Measurements from ENCODE around the gene TOX3. TPM values are rescaled to one million over a fixed set of nuclear protein-coding genes. Genes with fewer than 3 reads are reported as not detected.

The TOX3 gene
- total RNA-seq, 2 donors from 2014 or later = not detected

- intact Hi-C loops (cut with DNase I) = no loop called here
- no peak for DNase-seq (ENCODE audit: low spot score)
These were observed 77.2 kb downstream of the TOX3 start for GRCh38 chr16:52469775-52470174.

DNA sequence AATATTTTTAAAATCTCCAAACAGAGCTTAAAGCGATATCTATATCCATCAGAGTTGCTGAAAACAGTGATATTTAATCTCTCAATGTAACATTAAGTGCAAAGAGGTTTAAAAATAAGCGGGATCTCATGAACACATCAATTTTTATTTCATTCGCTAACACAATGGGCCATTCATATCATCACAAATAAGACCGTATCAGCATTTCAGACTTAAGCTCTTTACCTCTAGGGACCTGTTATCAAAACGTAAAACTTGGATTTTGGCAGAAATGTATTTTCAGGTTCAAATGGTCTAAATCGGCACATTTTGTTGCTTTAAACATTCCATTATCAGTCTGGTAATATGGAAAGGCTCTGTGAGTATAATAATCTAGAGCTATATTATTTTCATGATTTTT, 77.9 kb downstream of the TOX3 start:
- DNase-seq (ENCODE audit: low spot score) = no peak
- intact Hi-C loops (cut with DNase I) = no loop called here

GRCh38 chr16:52467753-52468152, 79.2 kb downstream of the TOX3 start:
- no peak for DNase-seq (ENCODE audit: low spot score)
- intact Hi-C loops (cut with DNase I) = no loop called here

GRCh38 chr16:52466994-52467393, 79.9 kb downstream of the TOX3 start:
- no peak for DNase-seq (ENCODE audit: low spot score)
- intact Hi-C loops (cut with DNase I) = no loop called here

DNA sequence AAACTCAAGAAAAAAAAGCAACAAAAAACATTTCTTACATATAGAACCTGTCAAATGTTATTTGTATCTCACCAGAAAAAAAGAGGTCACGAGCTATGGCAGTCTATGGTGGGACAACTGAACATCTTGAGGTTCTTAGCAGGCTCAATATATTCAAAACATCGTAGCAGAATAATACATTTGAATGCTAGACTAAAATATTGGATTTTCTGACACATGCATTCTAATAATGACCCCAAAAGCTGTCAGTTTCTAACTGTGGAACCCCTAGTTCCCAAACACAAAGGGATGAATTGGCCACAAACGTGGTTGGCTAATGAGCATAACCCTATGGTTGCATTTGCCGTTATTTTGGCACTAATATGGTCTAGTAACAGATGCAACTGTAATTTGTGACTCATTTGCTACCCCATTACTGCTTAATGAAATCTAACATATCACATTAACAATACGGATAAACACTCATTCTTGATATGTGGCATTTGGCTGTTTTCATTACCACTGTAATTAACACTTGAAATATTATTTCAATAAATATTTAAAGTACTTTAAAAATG, 81.2 kb downstream of the TOX3 start:
- intact Hi-C loops (cut with DNase I) = no loop called here
- no peak for DNase-seq (ENCODE audit: low spot score)

- intact Hi-C loops (cut with DNase I) = no loop called here
- no peak for DNase-seq (ENCODE audit: low spot score)
These were observed 83.0 kb downstream of the TOX3 start for GRCh38 chr16:52463904-52464303.

GRCh38 chr16:52462816-52463215, 84.1 kb downstream of the TOX3 start:
- DNase-seq (ENCODE audit: low spot score) = no peak
- intact Hi-C loops (cut with DNase I) = no loop called here

DNA sequence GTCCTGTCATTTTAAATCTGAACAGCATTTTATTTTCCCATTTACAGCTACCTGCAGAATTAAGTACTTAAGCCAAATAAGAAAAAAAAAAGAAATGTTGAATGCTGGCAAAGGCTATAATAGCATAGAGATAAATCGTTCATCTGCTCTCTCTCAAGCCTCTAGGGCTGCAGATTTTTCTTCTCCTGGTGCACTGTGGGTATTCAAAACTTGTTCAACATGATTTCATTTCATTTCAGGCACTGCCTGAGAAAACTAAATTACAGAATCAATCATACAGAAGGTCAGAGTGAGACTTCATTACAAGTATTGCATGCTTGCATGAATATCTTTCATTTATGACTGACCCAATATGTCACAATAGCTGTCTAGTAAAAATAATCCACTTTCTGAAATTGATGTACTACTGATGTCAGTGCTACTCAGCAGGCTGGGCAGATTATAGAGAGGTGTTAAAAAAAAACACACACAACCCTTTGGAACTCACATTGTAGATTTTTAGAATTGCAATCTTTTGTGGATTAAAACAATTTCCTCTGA, 86.2 kb downstream of the TOX3 start:
- intact Hi-C loops (cut with DNase I) = no loop called here

GRCh38 chr16:52456368-52456767, 90.6 kb downstream of the TOX3 start:
- no peak for DNase-seq (ENCODE audit: low spot score)
- intact Hi-C loops (cut with DNase I) = no loop called here

More for the DNA sequence above, 86.2 kb downstream of the TOX3 start:
- DNase-seq (ENCODE audit: low spot score) = no peak

DNA sequence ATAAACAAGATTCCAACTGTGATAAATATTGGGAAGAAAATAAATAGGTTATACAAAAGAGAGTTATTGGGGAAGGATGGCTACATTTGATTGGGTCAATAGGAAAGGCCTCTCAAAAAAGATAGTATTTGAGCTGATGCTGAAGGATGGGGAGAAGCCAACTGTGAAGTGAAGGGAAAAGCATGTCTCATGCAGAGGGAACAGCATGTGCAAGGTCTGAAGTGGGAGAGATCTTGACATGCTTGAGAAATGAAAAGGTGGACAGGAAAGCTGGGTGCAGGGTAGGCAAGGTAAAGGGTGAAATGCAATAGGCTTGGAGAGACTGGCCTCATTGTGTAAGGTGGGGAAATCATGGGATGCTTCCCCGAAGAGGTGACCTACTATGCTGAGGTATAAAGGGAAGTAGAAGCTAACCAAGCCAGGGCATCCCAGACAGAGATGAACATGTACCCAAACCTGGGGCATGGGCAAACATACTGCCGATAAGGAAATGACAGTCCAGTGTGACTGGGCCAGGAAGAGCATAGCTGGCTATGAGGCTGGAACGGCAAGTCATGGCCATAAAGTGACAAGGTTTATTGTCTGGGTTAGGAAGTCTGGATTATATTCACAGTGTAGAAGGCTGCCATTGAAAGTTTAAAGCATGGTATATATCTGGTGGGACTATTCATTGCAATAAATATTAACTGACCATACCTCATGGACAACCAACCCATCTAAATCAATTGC, 91.2 kb downstream of the TOX3 start:
- no peak for DNase-seq (ENCODE audit: low spot score)
- intact Hi-C loops (cut with DNase I) = no loop called here

- DNase-seq (ENCODE audit: low spot score) = no peak
- intact Hi-C loops (cut with DNase I) = no loop called here
These were observed 93.3 kb downstream of the TOX3 start for GRCh38 chr16:52453644-52454043.

GRCh38 chr16:52451971-52452421, 94.9 kb downstream of the TOX3 start:
- no peak for DNase-seq (ENCODE audit: low spot score)
- intact Hi-C loops (cut with DNase I) = no loop called here

- no peak for DNase-seq (ENCODE audit: low spot score)
- intact Hi-C loops (cut with DNase I) = no loop called here
These were observed 96.0 kb downstream of the TOX3 start for GRCh38 chr16:52450916-52451315.

DNA sequence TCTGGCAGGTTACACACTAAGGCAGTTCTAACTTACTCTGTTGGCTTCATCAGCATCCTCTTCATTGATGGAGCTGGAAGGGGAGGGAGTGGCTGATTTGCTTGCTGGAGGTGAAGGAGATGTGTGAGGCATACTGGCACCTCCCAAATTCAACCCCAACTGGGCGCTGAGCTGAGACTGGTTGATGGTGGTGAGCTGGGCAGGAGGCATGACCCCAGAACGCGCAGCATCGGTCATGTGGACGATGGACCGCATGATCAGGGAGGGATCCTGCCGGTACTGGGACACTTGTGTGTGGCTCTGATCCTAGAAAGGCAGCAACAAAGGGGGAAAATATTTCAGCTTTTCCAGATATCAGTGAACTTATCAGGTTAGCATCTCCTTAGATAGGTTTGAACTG, 96.7 kb downstream of the TOX3 start:
- no peak for DNase-seq (ENCODE audit: low spot score)
- intact Hi-C loops (cut with DNase I) = no loop called here

- DNase-seq (ENCODE audit: low spot score) = no peak
- intact Hi-C loops (cut with DNase I) = no loop called here
These were observed 100.9 kb downstream of the TOX3 start for GRCh38 chr16:52446080-52446479.

GRCh38 chr16:52441886-52442285, 105.1 kb downstream of the TOX3 start:
- no peak for DNase-seq (ENCODE audit: low spot score)
- intact Hi-C loops (cut with DNase I) = loop anchor here in 1 of 2 donors (1.0 kb wide), 1 partner anchor 35 kb away; no protein-coding TSS in a partner anchor

GRCh38 chr16:52440248-52440647, 106.7 kb downstream of the TOX3 start:
- intact Hi-C loops (cut with DNase I) = no loop called here
- no peak for DNase-seq (ENCODE audit: low spot score)

GRCh38 chr16:52439750-52440149, 107.2 kb downstream of the TOX3 start:
- intact Hi-C loops (cut with DNase I) = no loop called here
- DNase-seq (ENCODE audit: low spot score) = no peak

GRCh38 chr16:52439171-52439701, 107.7 kb downstream of the TOX3 start:
- DNase-seq (ENCODE audit: low spot score) = no peak
- intact Hi-C loops (cut with DNase I) = no loop called here

DNA sequence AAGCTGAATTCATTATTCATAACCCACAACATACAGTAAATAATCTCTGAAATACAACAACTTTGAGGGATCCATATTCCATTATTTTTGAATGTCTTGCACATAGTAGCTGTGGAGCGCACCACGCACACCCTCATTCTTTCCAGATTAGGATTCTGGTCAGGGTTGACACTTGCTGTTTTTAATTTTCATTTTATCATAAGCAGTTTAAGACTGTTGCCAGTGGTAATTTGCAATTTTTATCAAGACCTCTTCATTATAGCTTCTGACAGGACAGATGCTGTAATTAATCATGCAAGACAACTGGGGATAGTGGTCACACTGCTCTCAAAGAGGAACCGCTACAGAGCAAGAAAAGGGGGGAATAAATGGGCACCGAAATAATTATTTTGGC, 109.7 kb downstream of the TOX3 start:
- DNase-seq (ENCODE audit: low spot score) = no peak

More for the DNA sequence above, 109.7 kb downstream of the TOX3 start:
- intact Hi-C loops (cut with DNase I) = no loop called here
